ENCODE data around the gene CIRBP. TPM values are rescaled to one million over a fixed set of nuclear protein-coding genes. Genes with fewer than 3 reads are reported as not detected.

CIRBP gene
- total and polyA plus RNA-seq, 4 donors, result 41.1 to 135 (median 96.9) TPM

- no peak for DNase-seq (ENCODE audit: low spot score)
- peaks cover 29 to 67% (median 44%) of the 10 kb centered on the region in 4 donors for H3K4me1 ChIP-seq (ENCODE audit: control insufficient read depth in 4 of 4, insufficient read depth in 4 of 4, low read length in 3 of 4)
- no peaks in the 10 kb centered on the region for H3K27me3 ChIP-seq (ENCODE audit: control insufficient read depth in 4 of 4, insufficient read depth in 4 of 4, low read length in 3 of 4)
- H3K36me3 ChIP-seq (ENCODE audit: control insufficient read depth in 4 of 4, insufficient read depth in 3 of 4, low read depth in 1 of 4, low read length in 3 of 4), result no peaks in the 10 kb centered on the region
- TF ChIP-seq, protein P1, sequence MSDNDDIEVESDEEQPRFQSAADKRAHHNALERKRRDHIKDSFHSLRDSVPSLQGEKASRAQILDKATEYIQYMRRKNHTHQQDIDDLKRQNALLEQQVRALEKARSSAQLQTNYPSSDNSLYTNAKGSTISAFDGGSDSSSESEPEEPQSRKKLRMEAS (IDR thresholded peaks at IDR 0.05), result no peak
- TF ChIP-seq, protein P2, sequence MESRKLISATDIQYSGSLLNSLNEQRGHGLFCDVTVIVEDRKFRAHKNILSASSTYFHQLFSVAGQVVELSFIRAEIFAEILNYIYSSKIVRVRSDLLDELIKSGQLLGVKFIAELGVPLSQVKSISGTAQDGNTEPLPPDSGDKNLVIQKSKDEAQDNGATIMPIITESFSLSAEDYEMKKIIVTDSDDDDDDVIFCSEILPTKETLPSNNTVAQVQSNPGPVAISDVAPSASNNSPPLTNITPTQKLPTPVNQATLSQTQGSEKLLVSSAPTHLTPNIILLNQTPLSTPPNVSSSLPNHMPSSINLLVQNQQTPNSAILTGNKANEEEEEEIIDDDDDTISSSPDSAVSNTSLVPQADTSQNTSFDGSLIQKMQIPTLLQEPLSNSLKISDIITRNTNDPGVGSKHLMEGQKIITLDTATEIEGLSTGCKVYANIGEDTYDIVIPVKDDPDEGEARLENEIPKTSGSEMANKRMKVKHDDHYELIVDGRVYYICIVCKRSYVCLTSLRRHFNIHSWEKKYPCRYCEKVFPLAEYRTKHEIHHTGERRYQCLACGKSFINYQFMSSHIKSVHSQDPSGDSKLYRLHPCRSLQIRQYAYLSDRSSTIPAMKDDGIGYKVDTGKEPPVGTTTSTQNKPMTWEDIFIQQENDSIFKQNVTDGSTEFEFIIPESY (IDR thresholded peaks at IDR 0.05), result no peak
- TF ChIP-seq RAD21 (IDR thresholded peaks at IDR 0.05), result no peak
- no peaks in the 10 kb centered on the region for H3K9me3 ChIP-seq (ENCODE audit: control insufficient read depth in 4 of 4, low read length in 3 of 4)
- 60% methylated on average over 15 of the region's 15 CpGs for WGBS
- peak overlapping the region in 1 of 2 donors; percentile 8 for H3K9ac ChIP-seq (ENCODE audit: low read depth in 1 of 2, low read length in 2 of 2)
- H3K4me3 ChIP-seq (ENCODE audit: low read depth in 1 of 3, low read length in 3 of 3), result no peak overlapping the region
- peak overlapping the region in 1 of 2 donors; percentile 95 for H3K27ac ChIP-seq (ENCODE audit: low read depth in 1 of 2, low read length in 2 of 2)
Observed at GRCh38 chr19:1240925-1241324, 28.2 kb upstream of the CIRBP start.

- Histone ChIP-seq H3K4me3 (ENCODE audit: low read depth in 1 of 3, low read length in 3 of 3) (peak within 1 kb of the TSS; percentile 79 to 89 (median 84)), H3K9me3 (ENCODE audit: control insufficient read depth in 4 of 4, low read length in 3 of 4) (no peaks in the 10 kb centered on the region), H3K27ac (ENCODE audit: low read depth in 1 of 2, low read length in 2 of 2) (peak within 1 kb of the TSS; percentile 91 to 95), H3K36me3 (ENCODE audit: control insufficient read depth in 4 of 4, insufficient read depth in 3 of 4, low read depth in 1 of 4, low read length in 3 of 4) (no peaks in the 10 kb centered on the region), H3K27me3 (ENCODE audit: control insufficient read depth in 4 of 4, insufficient read depth in 4 of 4, low read length in 3 of 4) (no peaks in the 10 kb centered on the region), H3K4me1 (ENCODE audit: control insufficient read depth in 4 of 4, insufficient read depth in 4 of 4, low read length in 3 of 4) (peaks cover 34 to 73% (median 48%) of the 10 kb centered on the region in 4 donors), H3K9ac (ENCODE audit: low read depth in 1 of 2, low read length in 2 of 2) (peak within 1 kb of the TSS; percentile 41 to 89)
- no peak for TF ChIP-seq FOXA1 (IDR thresholded peaks at IDR 0.05)
- peak; percentile 35 for TF ChIP-seq SP1 (IDR thresholded peaks at IDR 0.05)
- TF ChIP-seq, protein P1 (IDR thresholded peaks at IDR 0.05), result no peak
- TF ChIP-seq TAF1 (conservative IDR thresholded peaks at IDR 0.05), result no peak
- peak; percentile 38 for TF ChIP-seq YY1 (IDR thresholded peaks at IDR 0.05)
- TF ChIP-seq HNF4G (IDR thresholded peaks at IDR 0.05), result no peak
- TF ChIP-seq NR2F2 (IDR thresholded peaks at IDR 0.05), result peak; percentile 38
- TF ChIP-seq, protein P2 (IDR thresholded peaks at IDR 0.05), result no peak
- TF ChIP-seq GABPA (IDR thresholded peaks at IDR 0.05 in 1 of 2, conservative IDR thresholded peaks at IDR 0.05 in 1 of 2), result peak in 1 of 2 donors; percentile 43
- TF ChIP-seq RXRA (IDR thresholded peaks at IDR 0.05), result peak; percentile 17 to 22
- peak in 1 of 2 donors; percentile 11 for TF ChIP-seq RAD21 (IDR thresholded peaks at IDR 0.05)
- TF ChIP-seq, protein P3, sequence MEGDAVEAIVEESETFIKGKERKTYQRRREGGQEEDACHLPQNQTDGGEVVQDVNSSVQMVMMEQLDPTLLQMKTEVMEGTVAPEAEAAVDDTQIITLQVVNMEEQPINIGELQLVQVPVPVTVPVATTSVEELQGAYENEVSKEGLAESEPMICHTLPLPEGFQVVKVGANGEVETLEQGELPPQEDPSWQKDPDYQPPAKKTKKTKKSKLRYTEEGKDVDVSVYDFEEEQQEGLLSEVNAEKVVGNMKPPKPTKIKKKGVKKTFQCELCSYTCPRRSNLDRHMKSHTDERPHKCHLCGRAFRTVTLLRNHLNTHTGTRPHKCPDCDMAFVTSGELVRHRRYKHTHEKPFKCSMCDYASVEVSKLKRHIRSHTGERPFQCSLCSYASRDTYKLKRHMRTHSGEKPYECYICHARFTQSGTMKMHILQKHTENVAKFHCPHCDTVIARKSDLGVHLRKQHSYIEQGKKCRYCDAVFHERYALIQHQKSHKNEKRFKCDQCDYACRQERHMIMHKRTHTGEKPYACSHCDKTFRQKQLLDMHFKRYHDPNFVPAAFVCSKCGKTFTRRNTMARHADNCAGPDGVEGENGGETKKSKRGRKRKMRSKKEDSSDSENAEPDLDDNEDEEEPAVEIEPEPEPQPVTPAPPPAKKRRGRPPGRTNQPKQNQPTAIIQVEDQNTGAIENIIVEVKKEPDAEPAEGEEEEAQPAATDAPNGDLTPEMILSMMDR (IDR thresholded peaks at IDR 0.05; ENCODE audit: low read depth, low read length, missing input control), result no peak
- TF ChIP-seq, protein P4, sequence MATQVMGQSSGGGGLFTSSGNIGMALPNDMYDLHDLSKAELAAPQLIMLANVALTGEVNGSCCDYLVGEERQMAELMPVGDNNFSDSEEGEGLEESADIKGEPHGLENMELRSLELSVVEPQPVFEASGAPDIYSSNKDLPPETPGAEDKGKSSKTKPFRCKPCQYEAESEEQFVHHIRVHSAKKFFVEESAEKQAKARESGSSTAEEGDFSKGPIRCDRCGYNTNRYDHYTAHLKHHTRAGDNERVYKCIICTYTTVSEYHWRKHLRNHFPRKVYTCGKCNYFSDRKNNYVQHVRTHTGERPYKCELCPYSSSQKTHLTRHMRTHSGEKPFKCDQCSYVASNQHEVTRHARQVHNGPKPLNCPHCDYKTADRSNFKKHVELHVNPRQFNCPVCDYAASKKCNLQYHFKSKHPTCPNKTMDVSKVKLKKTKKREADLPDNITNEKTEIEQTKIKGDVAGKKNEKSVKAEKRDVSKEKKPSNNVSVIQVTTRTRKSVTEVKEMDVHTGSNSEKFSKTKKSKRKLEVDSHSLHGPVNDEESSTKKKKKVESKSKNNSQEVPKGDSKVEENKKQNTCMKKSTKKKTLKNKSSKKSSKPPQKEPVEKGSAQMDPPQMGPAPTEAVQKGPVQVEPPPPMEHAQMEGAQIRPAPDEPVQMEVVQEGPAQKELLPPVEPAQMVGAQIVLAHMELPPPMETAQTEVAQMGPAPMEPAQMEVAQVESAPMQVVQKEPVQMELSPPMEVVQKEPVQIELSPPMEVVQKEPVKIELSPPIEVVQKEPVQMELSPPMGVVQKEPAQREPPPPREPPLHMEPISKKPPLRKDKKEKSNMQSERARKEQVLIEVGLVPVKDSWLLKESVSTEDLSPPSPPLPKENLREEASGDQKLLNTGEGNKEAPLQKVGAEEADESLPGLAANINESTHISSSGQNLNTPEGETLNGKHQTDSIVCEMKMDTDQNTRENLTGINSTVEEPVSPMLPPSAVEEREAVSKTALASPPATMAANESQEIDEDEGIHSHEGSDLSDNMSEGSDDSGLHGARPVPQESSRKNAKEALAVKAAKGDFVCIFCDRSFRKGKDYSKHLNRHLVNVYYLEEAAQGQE (IDR thresholded peaks at IDR 0.05), result peak; percentile 53
- DNase-seq (ENCODE audit: low spot score), result peak; percentile 90
- WGBS, result under 1% methylated on average over 79 of the region's 79 CpGs
Observed at GRCh38 chr19:1241417-1242095, 27.6 kb upstream of the CIRBP start, which contains the start of gene ATP5F1D. Gene ATP5F1D (plus strand): TSS chr19:1241751. CDS start chr19:1241851, 100 bp downstream.

Measured in liver (tissue), 9 donors.